KBM-7 (cell line): ENCODE results near the gene UNG.

ENCODE experiments used
- DNase-seq: peaks from one replicate; pipeline ENCODE4 v3.0.0-alpha.2; 2015
- in situ Hi-C: fragments of 300-500 bp; cut with MboI; formaldehyde crosslinking; loops from 2 replicates; pipeline ENCODE4 v1.14.3; 2020; ENCODE audit warnings: low sequenced_read_pairs, low pct_unique_long_range_greater_than_20kb, mixed read lengths

The UNG gene

GRCh38 chr12:109085590-109085989, 11.8 kb upstream of the UNG start:
- no peak for DNase-seq
- in situ Hi-C loops, result no loop called here

DNA sequence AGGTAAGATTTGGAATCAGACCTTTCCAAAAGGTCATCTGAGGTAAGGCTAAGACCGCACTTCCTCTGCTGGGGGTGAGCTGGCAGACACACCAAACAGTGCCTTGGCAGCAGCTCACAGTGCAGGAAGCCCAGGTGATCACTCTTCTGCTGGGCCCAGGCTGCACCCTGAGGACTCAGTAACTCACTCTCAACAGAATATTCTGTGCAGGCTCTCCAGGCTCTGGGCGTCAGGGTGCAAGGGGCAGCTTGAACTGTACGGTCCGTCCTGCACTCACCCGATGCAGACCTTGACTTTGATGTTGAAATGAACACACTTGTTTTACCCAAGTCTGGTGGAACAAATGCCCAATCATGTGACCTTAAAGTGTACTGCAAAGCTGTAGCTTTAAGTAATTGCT, 10.1 kb upstream of the UNG start:
- no peak for DNase-seq

GRCh38 chr12:109088818-109089217, 8.6 kb upstream of the UNG start:
- no peak for DNase-seq

More for the DNA sequence above, 10.1 kb upstream of the UNG start:
- in situ Hi-C loops, result no loop called here

DNA sequence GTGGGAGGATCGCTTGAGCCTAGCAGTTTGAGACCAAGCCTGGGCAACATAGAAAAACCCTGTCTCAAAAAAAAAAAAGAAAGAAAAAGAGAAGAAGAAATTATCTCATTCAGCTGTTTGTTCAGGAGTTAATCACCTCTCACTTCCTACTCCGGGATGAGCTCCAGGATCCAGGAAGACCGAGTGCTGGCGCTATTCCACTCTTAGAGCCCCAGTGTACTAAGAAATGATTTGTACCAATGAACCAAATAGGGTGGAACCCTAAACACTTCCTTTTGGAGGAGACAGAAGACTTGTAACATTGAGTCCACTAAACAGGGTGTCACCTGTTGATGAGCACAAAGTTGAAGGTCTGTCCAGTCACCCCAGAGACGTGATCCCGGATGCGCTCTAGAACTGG, 7.7 kb upstream of the UNG start:
- in situ Hi-C loops, result no loop called here
- no peak for DNase-seq

More at GRCh38 chr12:109088818-109089217, 8.6 kb upstream of the UNG start:
- in situ Hi-C loops, result no loop called here

DNA sequence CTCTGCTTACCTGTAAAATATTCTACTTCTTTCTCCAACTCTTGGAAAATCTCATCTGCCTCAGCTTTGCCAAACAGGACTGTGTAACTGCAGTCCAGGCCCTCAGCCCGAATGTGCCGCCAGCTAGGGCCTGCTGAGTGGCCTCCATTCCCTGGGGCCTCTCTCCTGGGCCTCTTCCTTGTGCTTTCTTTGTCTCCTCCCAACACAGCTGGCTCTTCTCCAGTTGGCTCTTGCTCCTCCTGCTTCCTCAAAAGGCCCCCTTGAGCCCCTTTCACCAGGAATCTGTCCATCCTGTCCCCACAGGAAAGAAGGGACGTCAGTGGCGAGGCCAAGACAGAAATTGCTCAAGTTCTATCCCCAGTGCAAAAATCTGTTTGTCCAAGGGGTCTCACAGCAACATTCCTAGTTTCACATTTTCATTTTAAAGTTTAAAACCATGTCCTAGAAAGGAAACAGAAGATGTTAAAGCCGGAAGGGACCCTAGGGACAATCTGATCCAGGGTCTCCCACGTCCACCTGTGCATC, 4.8 kb upstream of the UNG start:
- in situ Hi-C loops, result no loop called here
- peak; percentile 32 for DNase-seq

DNA sequence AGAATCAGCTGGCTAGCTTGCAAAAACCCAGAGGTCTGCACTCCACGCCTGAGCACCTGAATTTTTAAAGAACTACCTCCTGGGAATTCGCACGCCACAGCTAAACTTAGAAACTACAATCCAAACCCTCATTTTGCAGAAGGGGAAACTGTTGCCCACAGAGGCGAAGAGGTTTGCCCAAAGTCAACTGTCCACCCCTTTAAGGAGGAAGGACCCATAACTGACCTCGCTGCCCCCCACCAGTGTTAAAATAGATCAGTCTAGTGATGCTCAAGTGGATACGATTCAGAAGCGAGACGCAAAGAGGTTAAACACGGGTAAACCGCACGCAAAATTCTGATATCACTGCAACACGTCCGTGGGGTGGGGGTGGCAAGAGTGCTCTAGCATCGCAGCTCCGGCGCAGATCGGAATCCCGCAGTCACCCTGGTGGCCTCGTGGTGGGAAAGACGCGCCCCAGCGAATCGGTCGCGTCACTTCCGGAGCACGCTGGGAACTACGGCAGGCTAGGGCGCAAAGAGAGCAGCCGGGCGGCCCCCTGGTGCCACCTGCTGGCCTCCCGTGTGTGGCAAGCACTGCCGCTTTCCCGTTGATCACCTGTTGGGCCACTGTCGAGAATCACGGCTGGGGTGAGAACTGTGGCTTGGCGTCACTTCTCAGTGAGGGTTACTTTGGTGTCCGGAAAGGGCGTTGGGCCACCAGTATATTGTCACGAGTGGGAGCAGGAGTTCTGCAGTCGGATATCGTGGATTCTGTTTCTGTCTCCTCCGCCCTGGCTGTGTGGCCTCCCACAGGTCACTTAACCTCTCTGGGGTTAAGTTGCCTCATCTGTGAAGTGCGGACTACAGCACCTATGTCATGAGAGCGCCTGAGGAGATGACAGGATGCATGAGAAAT, 4.1 kb upstream of the UNG start, which contains the start of gene ALKBH2:
Gene ALKBH2 (minus strand): TSS at position 451 of the 897 bp plus-strand sequence. CDS start 686 bp downstream, outside the sequence.
- in situ Hi-C loops, result no loop called here
- DNase-seq, result peak; percentile 94

DNA sequence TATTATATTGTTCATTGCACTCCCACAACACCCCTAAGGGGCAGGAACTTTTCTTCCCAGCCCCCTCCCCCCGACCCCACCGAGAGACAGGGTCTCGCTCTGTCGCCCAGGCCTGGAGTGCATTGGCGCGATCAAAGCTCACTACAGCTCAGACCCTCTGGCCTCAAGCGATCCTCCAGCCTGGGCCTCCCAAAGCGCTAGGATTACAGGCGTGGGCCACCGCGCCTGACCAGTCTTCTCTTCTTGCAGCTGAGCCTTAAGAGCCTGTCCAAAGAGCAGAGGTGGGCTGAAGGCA, 310 bp upstream of the UNG start:
- in situ Hi-C loops, result no loop called here

DNA sequence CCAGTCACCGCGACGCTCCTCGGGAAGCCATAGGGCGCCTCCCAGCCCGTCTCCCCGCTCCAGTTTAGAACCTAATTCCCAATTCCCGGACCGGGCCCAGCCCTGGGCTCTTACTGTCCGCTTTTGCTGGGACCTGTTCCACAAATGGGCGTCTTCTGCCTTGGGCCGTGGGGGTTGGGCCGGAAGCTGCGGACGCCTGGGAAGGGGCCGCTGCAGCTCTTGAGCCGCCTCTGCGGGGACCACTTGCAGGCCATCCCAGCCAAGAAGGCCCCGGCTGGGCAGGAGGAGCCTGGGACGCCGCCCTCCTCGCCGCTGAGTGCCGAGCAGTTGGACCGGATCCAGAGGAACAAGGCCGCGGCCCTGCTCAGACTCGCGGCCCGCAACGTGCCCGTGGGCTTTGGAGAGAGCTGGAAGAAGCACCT, 797 bp downstream of the UNG start:
- no peak for DNase-seq
- in situ Hi-C loops, result no loop called here

More for the DNA sequence above, 310 bp upstream of the UNG start:
- no peak for DNase-seq

- no peak for DNase-seq
- in situ Hi-C loops, result no loop called here
Measured at GRCh38 chr12:109098651-109099050, 1.3 kb downstream of the UNG start.

DNA sequence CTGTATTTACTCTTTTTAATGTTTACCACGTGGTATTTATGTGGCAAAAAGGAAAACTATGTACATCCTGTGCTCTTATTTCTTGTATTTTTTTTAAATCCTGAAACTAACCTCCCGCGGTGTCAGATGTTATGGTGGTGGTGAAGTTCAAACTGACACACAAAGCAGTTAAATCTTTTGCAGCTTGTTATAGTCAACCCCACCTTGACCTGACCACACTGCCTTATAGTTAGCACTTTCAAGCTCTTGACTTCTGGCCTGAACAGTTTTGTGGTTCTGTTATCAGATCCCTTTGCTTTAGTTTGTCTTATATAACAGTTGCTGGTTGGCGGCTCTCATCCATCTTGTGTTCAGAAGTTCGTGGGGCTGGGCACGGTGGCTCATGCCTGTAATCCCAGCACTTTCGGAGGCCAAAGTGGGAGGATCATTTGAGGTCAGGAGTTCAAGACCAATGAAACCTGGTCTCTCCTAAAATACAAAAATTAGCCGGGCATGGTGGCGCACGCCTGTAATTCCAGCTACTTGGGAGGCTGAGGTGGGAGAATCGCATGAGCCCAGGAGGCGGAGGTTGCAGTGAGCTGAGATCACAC, 2.1 kb downstream of the UNG start:
- in situ Hi-C loops, result no loop called here
- no peak for DNase-seq

- in situ Hi-C loops, result no loop called here
- DNase-seq, result no peak
Measured at GRCh38 chr12:109100741-109101140, 3.3 kb downstream of the UNG start.

GRCh38 chr12:109102491-109102890, 5.1 kb downstream of the UNG start:
- in situ Hi-C loops, result no loop called here
- DNase-seq, result no peak

GRCh38 chr12:109105176-109105575, 7.8 kb downstream of the UNG start:
- in situ Hi-C loops, result no loop called here
- no peak for DNase-seq

DNA sequence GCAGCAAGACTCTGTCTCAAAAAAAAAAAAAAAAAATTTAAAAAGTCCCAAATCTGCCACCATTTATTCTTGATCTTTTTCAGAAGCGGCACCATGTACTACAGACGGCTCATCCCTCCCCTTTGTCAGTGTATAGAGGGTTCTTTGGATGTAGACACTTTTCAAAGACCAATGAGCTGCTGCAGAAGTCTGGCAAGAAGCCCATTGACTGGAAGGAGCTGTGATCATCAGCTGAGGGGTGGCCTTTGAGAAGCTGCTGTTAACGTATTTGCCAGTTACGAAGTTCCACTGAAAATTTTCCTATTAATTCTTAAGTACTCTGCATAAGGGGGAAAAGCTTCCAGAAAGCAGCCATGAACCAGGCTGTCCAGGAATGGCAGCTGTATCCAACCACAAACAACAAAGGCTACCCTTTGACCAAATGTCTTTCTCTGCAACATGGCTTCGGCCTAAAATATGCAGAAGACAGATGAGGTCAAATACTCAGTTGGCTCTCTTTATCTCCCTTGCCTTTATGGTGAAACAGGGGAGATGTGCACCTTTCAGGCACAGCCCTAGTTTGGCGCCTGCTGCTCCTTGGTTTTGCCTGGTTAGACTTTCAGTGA, 12.5 kb downstream of the UNG start:
- DNase-seq, result no peak

DNA sequence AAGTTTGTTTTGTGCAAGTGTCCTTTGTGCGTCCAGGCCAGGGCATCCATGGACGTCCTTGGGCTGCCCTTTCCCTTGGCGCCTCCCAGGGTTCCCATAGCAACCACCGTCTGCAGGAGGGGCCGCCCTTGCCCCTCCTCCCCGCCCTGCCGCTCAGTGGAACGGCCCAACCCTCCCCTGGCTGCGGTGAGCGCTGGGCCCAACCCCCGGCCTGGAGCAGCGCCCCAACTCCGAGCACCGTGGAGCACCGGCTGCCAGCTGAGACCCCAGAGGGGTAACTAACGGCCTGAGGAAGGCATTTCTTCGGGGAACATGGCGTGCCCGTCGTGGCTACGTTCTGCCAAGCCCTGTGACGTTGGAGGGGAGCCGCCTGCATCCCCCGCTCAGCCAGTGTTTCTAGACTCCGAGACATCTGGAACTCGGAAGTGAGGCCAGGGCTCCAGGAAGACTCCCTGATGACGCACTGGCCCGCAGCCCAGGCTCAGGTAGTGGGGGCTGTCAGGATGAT, 13.6 kb downstream of the UNG start:
- no peak for DNase-seq
- in situ Hi-C loops, result no loop called here

More for the DNA sequence above, 12.5 kb downstream of the UNG start:
- in situ Hi-C loops, result no loop called here

- no peak for DNase-seq
- in situ Hi-C loops, result no loop called here
Measured at GRCh38 chr12:109112720-109113465, 15.5 kb downstream of the UNG start.

GRCh38 chr12:109113661-109114321, 16.4 kb downstream of the UNG start:
- in situ Hi-C loops, result no loop called here
- no peak for DNase-seq

- in situ Hi-C loops, result no loop called here
- no peak for DNase-seq
Measured at GRCh38 chr12:109114644-109115043, 17.2 kb downstream of the UNG start.

GRCh38 chr12:109115404-109115757, 18.0 kb downstream of the UNG start:
- in situ Hi-C loops, result no loop called here
- no peak for DNase-seq
